Left lung (tissue), 10 donors: ENCODE measurements around the gene NDUFB10. TPM values are rescaled to one million over a fixed set of nuclear protein-coding genes. Genes with fewer than 3 reads are reported as not detected.

ENCODE experiments used
- ATAC-seq: fragments of 200-7000 bp; cut with Tn5 transposase; one replicate; pipeline ENCODE4 v1.9.1; 2020; ENCODE audit warnings: moderate library complexity
- DNase-seq, 4 donors: peaks; one replicate each; pipeline ENCODE4 v3.0.0-alpha.2; 2013 to 2020
- H3K27ac ChIP-seq, 2 donors: fragments of 200-600 bp; sonication (generic) in 1 of 2; one replicate each; pipeline versions ENCODE4 v1.5.0 to v1.8.0; 2020 to 2021
- H3K27me3 ChIP-seq, 2 donors: fragments of 200-600 bp; sonication (generic) in 1 of 2; one replicate each; pipeline versions ENCODE4 v1.5.0 to v1.8.0; 2020 to 2021
- H3K36me3 ChIP-seq, 2 donors: fragments of 200-600 bp; sonication (generic) in 1 of 2; one replicate each; pipeline versions ENCODE4 v1.5.0 to v1.8.0; 2020 to 2021
- H3K4me1 ChIP-seq, 2 donors: fragments of 200-600 bp; one replicate each; pipeline ENCODE4 v1.8.0; 2021
- H3K4me3 ChIP-seq, 2 donors: fragments of 200-600 bp; sonication (generic) in 1 of 2; one replicate each; pipeline versions ENCODE4 v1.5.0 to v1.8.0; 2020 to 2021; ENCODE audit warnings: mild to moderate bottlenecking in 1 of 2
- H3K9me3 ChIP-seq, 2 donors: fragments of 200-600 bp; sonication (generic) in 1 of 2; one replicate each; pipeline versions ENCODE4 v1.5.0 to v1.8.0; 2020 to 2021
- intact Hi-C, 2 donors: fragments of 100-400 bp; cut with DNase I; formaldehyde crosslinking; loops; one replicate each; pipeline versions ENCODE4 v1.11.2 to v1.14.2; 2022
- polyA plus RNA-seq, 6 donors: library from polyadenylated mRNA; unstranded; fragments of 120-200 nt; gene quantifications; one replicate each; pipeline ENCODE4 v1.2.1, GENCODE V29; 2013; ENCODE audit not compliant: insufficient read length in 6 of 6
- total RNA-seq, 2 donors: library from RNA; stranded (reverse); fragmentation: NEBNext Ultra II Directional; extraction: Animal tissue kit (Norgen Biotek cat#: 25700); gene quantifications; one replicate each; pipeline ENCODE4 v1.2.1, GENCODE V29; 2021
- TF ChIP-seq, protein P1 (sequence below), 2 donors: fragments of 200-600 bp; sonication (generic) in 1 of 2; IDR thresholded peaks; one replicate each; pipeline versions ENCODE4 v1.5.0 to v1.8.0; 2021; ENCODE audit warnings: antibody characterized with exemption in 2 of 2
- donor health status: DM: no; HTN: yes; CAD: no.
- donor health status: DM: no; HTN: no; CAD: no.

The NDUFB10 gene
- total and polyA plus RNA-seq, 8 donors: 77.6 to 102 (median 93.8) TPM

DNA sequence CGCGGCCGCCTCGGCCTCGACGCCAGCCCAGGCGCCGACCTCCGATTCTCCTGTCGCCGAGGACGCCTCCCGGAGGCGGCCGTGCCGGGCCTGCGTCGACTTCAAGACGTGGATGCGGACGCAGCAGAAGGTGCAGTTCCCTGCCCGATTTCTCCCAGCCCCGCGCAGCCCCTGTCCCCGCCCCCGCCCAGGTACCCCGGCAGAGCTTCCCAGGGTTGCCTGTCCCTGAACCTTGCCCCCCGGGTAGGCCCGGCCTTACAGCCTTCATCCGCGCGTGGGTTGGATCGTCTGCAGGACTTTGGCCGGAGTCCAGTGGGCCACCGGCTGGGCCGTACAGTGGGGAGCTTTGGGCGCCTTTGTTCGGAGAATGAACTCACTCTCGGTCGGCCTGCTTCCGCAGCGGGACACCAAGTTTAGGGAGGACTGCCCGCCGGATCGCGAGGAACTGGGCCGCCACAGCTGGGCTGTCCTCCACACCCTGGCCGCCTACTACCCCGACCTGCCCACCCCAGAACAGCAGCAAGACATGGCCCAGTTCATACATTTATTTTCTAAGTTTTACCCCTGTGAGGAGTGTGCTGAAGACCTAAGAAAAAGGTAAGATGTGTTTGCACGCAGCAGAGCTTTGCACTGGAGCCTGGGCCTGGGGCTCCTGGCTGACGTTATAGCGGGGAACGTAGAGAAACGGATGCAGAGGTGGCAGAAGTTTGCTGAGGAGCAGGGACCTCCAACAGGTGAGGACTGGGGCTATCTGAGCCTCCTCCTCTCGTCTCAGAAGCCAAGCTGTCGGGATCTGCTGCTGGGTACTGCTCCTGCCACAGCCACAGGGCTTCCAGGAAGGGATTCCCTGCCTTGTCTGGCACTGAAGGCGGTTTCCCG is 25.2 kb downstream of the NDUFB10 start:
- H3K4me1 ChIP-seq: peaks cover 15 to 29% of the 10 kb centered on the region in 2 donors
- ATAC-seq: no peak
- H3K4me3 ChIP-seq: peak overlapping the region; percentile 71 to 88
- intact Hi-C loops: no loop called here
- no peak for DNase-seq
- TF ChIP-seq, protein P1, sequence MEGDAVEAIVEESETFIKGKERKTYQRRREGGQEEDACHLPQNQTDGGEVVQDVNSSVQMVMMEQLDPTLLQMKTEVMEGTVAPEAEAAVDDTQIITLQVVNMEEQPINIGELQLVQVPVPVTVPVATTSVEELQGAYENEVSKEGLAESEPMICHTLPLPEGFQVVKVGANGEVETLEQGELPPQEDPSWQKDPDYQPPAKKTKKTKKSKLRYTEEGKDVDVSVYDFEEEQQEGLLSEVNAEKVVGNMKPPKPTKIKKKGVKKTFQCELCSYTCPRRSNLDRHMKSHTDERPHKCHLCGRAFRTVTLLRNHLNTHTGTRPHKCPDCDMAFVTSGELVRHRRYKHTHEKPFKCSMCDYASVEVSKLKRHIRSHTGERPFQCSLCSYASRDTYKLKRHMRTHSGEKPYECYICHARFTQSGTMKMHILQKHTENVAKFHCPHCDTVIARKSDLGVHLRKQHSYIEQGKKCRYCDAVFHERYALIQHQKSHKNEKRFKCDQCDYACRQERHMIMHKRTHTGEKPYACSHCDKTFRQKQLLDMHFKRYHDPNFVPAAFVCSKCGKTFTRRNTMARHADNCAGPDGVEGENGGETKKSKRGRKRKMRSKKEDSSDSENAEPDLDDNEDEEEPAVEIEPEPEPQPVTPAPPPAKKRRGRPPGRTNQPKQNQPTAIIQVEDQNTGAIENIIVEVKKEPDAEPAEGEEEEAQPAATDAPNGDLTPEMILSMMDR (IDR thresholded peaks at IDR 0.05): no peak
- H3K9me3 ChIP-seq: no peaks in the 10 kb centered on the region
- peak overlapping the region; percentile 63 to 88 for H3K27ac ChIP-seq
- peaks cover 34 to 58% of the 10 kb centered on the region in 2 donors for H3K27me3 ChIP-seq
- peaks cover 0 to 24% of the 10 kb centered on the region in 2 donors for H3K36me3 ChIP-seq

DNA sequence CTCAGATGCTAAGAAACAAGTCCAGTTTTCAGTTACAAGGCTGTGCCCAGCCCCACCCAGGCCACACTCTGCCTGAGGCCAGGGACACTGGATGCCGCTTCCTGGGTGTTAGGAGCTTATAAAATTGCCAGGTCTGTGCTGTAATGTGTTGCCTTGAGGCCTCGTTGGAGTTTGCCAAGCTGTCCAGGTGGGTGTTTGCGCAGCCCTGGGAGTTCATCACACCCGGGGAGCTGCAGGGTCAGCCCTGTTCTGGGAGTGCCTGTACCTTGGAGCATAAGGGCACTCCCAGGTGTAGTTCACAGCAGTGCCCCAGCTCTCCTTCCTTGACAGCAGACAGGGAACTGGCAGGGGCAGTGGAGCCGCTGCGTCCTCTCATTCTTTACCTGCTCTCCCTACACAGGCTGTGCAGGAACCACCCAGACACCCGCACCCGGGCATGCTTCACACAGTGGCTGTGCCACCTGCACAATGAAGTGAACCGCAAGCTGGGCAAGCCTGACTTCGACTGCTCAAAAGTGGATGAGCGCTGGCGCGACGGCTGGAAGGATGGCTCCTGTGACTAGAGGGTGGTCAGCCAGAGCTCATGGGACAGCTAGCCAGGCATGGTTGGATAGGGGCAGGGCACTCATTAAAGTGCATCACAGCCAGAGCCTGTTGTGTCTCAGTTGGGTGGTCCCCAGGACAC is 26.3 kb downstream of the NDUFB10 start:
- peaks cover 29 to 58% of the 10 kb centered on the region in 2 donors for H3K27me3 ChIP-seq
- no peak for DNase-seq
- intact Hi-C loops: no loop called here

DNA sequence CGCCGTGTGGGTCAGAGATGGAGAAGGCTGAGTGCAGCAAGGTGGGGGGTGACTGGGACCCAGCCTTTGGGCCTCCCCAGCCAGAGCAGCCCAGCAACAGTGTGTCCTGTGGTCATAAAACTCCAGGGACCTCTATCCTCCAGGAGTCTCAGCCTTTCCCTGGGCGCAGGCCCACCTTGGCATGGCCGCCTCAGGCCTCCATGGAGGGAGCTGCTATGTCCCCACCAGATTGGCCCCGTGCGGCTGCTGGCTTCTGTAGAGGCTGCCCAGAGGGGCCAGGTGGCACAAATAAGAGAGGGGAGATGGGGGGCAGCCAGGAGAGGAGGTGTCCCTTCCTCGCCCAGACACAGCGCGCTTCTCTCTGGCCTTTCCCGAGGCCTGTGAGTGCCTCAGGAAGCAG is 27.9 kb downstream of the NDUFB10 start:
- Histone ChIP-seq H3K4me3 (no peak overlapping the region), H3K27ac (no peak overlapping the region), H3K27me3 (peaks cover 29 to 56% of the 10 kb centered on the region in 2 donors), H3K36me3 (peaks cover 0 to 24% of the 10 kb centered on the region in 2 donors), H3K9me3 (no peaks in the 10 kb centered on the region), H3K4me1 (peaks cover 33 to 53% of the 10 kb centered on the region in 2 donors)
- intact Hi-C loops: no loop called here
- DNase-seq (no peak), ATAC-seq (no peak)
- TF ChIP-seq, protein P1 (IDR thresholded peaks at IDR 0.05): no peak

More for the DNA sequence above, 26.3 kb downstream of the NDUFB10 start:
- Histone ChIP-seq H3K9me3 (no peaks in the 10 kb centered on the region), H3K27ac (no peak overlapping the region), H3K36me3 (peaks cover 0 to 24% of the 10 kb centered on the region in 2 donors), H3K4me1 (peaks cover 19 to 39% of the 10 kb centered on the region in 2 donors), H3K4me3 (no peak overlapping the region)
- ATAC-seq: no peak
- TF ChIP-seq, protein P1 (IDR thresholded peaks at IDR 0.05): no peak

DNA sequence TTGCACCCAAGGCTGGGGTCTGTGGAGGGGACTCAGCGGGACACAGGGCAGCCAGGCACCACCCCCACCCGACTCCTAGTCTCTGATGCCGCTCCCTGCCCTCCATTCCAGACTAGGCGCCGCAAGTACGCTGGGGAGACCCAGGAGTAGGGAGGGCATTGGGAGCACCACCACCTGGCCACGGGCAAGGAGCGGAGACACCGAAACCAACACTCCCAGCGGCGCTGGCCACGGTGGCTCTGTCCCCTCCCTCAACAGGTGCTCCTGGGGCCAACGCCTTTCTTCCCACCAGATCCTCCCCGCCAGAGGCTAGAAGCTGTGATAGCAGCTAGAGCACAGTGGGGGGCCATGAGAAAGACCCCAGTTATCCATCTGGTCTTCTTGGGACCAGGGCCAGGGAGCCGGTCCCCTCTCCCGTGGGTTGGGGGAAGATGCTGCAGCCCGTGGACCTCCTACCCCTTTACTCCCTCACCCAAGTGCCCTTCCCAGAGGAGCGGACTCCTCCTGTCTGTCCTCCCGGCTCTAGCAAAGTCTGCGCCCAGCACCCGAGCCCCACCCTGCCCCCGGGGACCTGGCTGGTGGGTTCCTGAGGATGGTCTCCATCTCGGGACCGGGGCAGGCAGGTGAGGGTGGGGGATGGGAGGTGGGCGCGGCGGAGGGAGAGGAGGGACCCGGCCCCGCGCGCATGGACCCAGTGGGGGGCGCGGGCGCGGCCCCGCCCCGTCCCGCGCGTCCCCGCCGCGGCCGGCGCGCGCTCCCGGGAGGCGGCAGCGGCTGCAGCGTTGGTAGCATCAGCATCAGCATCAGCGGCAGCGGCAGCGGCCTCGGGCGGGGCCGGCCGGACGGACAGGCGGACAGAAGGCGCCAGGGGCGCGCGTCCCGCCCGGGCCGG is 30.1 kb downstream of the NDUFB10 start, which contains the start of gene SYNGR3:
SYNGR3 (plus strand) TSS at position 762 of the 892 bp plus-strand sequence. CDS start 133 bp downstream, outside the sequence.
- Histone ChIP-seq H3K4me3 (peak within 1 kb of the TSS in 1 of 2 donors; percentile 16), H3K9me3 (peaks cover 0 to 5% of the 10 kb centered on the region in 2 donors), H3K27me3 (peaks cover 29 to 41% of the 10 kb centered on the region in 2 donors), H3K27ac (no peak within 1 kb of the TSS), H3K36me3 (peaks cover 0 to 24% of the 10 kb centered on the region in 2 donors), H3K4me1 (peaks cover 28 to 52% of the 10 kb centered on the region in 2 donors)
- TF ChIP-seq, protein P1 (IDR thresholded peaks at IDR 0.05): no peak
- no peak for ATAC-seq
- DNase-seq: peak in 1 of 4 donors; percentile 80
- intact Hi-C loops: no loop called here
